IMR-90 (cell line): ENCODE data around the gene RASSF4. TPM values are rescaled to one million over a fixed set of nuclear protein-coding genes. Genes with fewer than 3 reads are reported as not detected.

Experiments used
- ATAC-seq: fragments of 200-7000 bp; cut with Tn5 transposase; 2 replicates; pipeline ENCODE4 v1.9.1; 2020; ENCODE audit warnings: low read depth, mild to moderate bottlenecking, moderate library complexity
- BruUV-seq: library from RNA; stranded (reverse); fragments of 400-500 nt; replicated peaks from 2 replicates; lab custom pipeline; 2021; lab: Mats Ljungman, UMichigan
- CTCF ChIA-PET: fragments of 300-600 bp; formaldehyde crosslinking; extraction: SDS; loops from one replicate; lab custom pipeline; 2021; ENCODE audit warnings: antibody characterized with exemption; lab: Yijun Ruan, JAX
- POLR2A ChIA-PET: fragments of 300-600 bp; sonication (Branson Sonifier 250); formaldehyde crosslinking; loops from one replicate; lab custom pipeline; 2022; ENCODE audit warnings: antibody characterized with exemption; ENCODE audit not compliant: unreplicated experiment; lab: Charles Lee
- DNase-seq: peaks from one replicate; pipeline ENCODE4 v3.0.0; 2013
- H2AFZ ChIP-seq: replicated peaks from 2 replicates; pipeline ENCODE3; 2013; ENCODE audit warnings: low read length, mild to moderate bottlenecking; ENCODE audit not compliant: poor library complexity
- H2AK5ac ChIP-seq: 2 replicates; pipeline ENCODE4 v1.6.1; 2013; ENCODE audit warnings: low read depth, low read length, inconsistent platforms
- H2AK9ac ChIP-seq: replicated peaks from 2 replicates; pipeline ENCODE3; 2013; ENCODE audit warnings: mild to moderate bottlenecking, low read depth, low read length, moderate library complexity; ENCODE audit not compliant: poor library complexity
- H2BK120ac ChIP-seq: 2 replicates; pipeline ENCODE4 v1.6.1; 2013; ENCODE audit warnings: low read depth, low read length, inconsistent platforms
- H2BK15ac ChIP-seq: 3 replicates; pipeline ENCODE4 v1.6.1; 2013; ENCODE audit warnings: low read depth, low read length, inconsistent platforms
- H2BK20ac ChIP-seq: 2 replicates; pipeline ENCODE4 v1.6.1; 2013; ENCODE audit warnings: low read depth, mild to moderate bottlenecking, inconsistent platforms, low read length, moderate library complexity
- H2BK5ac ChIP-seq: 2 replicates; pipeline ENCODE4 v1.6.1; 2013; ENCODE audit warnings: mild to moderate bottlenecking, low read depth, low read length, inconsistent platforms; ENCODE audit not compliant: poor library complexity, severe bottlenecking
- H3K14ac ChIP-seq: replicated peaks from 2 replicates; pipeline ENCODE4 v1.6.1; 2013; ENCODE audit warnings: low read depth, low read length, inconsistent platforms
- H3K18ac ChIP-seq: 2 replicates; pipeline ENCODE4 v1.6.1; 2013; ENCODE audit warnings: low read depth, low read length, control low read depth
- H3K23ac ChIP-seq: 2 replicates; pipeline ENCODE4 v1.6.1; 2013; ENCODE audit warnings: low read depth, low read length, inconsistent platforms
- H3K27ac ChIP-seq: 2 replicates; pipeline ENCODE4 v1.5.1; 2013; ENCODE audit warnings: mild to moderate bottlenecking, control low read depth, low read length; ENCODE audit not compliant: insufficient read depth
- H3K27me3 ChIP-seq: 2 replicates; pipeline ENCODE4 v1.6.1; 2013; ENCODE audit warnings: low read length; ENCODE audit not compliant: control insufficient read depth, insufficient read depth
- H3K36me3 ChIP-seq: 2 replicates; pipeline ENCODE4 v1.6.1; 2013; ENCODE audit warnings: low read length, mixed read lengths; ENCODE audit not compliant: control insufficient read depth, insufficient read depth
- H3K4ac ChIP-seq: 2 replicates; pipeline ENCODE4 v1.6.1; 2013; ENCODE audit warnings: low read depth, low read length, inconsistent platforms
- H3K4me1 ChIP-seq: 2 replicates; pipeline ENCODE4 v1.6.1; 2013; ENCODE audit warnings: low read length, mixed read lengths; ENCODE audit not compliant: control insufficient read depth, insufficient read depth
- H3K4me2 ChIP-seq: 2 replicates; pipeline ENCODE4 v1.6.1; 2013; ENCODE audit warnings: low read depth, mild to moderate bottlenecking, control low read depth, low read length, moderate library complexity
- H3K4me3 ChIP-seq: 2 replicates; pipeline ENCODE4 v1.5.1; 2013; ENCODE audit warnings: low read depth, mild to moderate bottlenecking, control low read depth, low read length, moderate library complexity; ENCODE audit not compliant: insufficient read depth
- H3K56ac ChIP-seq: 2 replicates; pipeline ENCODE4 v1.6.1; 2013; ENCODE audit warnings: low read length, inconsistent platforms; ENCODE audit not compliant: insufficient read depth; ENCODE audit errors: extremely low read depth
- H3K79me1 ChIP-seq, 2 experiments: 2 replicates each; pipeline ENCODE4 v1.6.1; 2013; ENCODE audit warnings: low read length in 2 of 2, inconsistent platforms in 1 of 2, low read depth in 1 of 2
- H3K9ac ChIP-seq: 2 replicates; pipeline ENCODE4 v1.6.1; 2013; ENCODE audit warnings: low read depth, low read length, control low read depth
- H3K9me1 ChIP-seq: 2 replicates; pipeline ENCODE4 v1.6.1; 2013; ENCODE audit warnings: low read length, inconsistent platforms; ENCODE audit not compliant: insufficient read depth
- H3K9me3 ChIP-seq: 2 replicates; pipeline ENCODE4 v1.6.1; 2013; ENCODE audit warnings: low read length; ENCODE audit not compliant: control insufficient read depth, insufficient read depth
- H4K20me1 ChIP-seq: 2 replicates; pipeline ENCODE4 v1.6.1; 2013; ENCODE audit warnings: low read length, inconsistent platforms; ENCODE audit not compliant: insufficient read depth
- H4K5ac ChIP-seq: 2 replicates; pipeline ENCODE4 v1.6.1; 2013; ENCODE audit warnings: mild to moderate bottlenecking, low read depth, low read length, control low read depth
- H4K8ac ChIP-seq, 2 experiments: 2 replicates each; pipeline ENCODE4 v1.6.1; 2013; ENCODE audit warnings: low read depth in 2 of 2, low read length in 2 of 2, control low read depth in 1 of 2, inconsistent platforms in 1 of 2
- H4K91ac ChIP-seq: 2 replicates; pipeline ENCODE4 v1.6.1; 2013; ENCODE audit warnings: low read depth, low read length, inconsistent platforms; ENCODE audit not compliant: insufficient read depth
- BHLHE40 ChIP-seq: fragments of 150-350 bp; IDR thresholded peaks from 2 replicates; pipeline ENCODE4 v1.6.1; 2016; ENCODE audit warnings: mild to moderate bottlenecking, low read depth, low read length
- CEBPB ChIP-seq: IDR thresholded peaks from 2 replicates; pipeline ENCODE4 v1.6.1; 2012; ENCODE audit warnings: low read depth, low read length, improper control_type of control experiment
- CHD1 ChIP-seq: IDR thresholded peaks from 2 replicates; pipeline ENCODE4 v1.6.1; 2012; ENCODE audit warnings: low read depth, low read length, improper control_type of control experiment
- CTCF ChIP-seq: conservative IDR thresholded peaks from 2 replicates; pipeline ENCODE4 v1.5.1; 2012; ENCODE audit warnings: mild to moderate bottlenecking, low read depth, low read length, improper control_type of control experiment
- ELK1 ChIP-seq: fragments of 150-350 bp; IDR thresholded peaks from 2 replicates; pipeline ENCODE4 v1.6.1; 2016; ENCODE audit warnings: low read depth, mild to moderate bottlenecking, low read length, moderate library complexity, borderline replicate concordance
- FOS ChIP-seq: fragments of 150-350 bp; IDR thresholded peaks from 2 replicates; pipeline ENCODE4 v1.6.1; 2016; ENCODE audit warnings: low read depth, low read length
- MAFK ChIP-seq: IDR thresholded peaks from 2 replicates; pipeline ENCODE4 v1.6.1; 2012; ENCODE audit warnings: low read depth, low read length, improper control_type of control experiment
- MAZ ChIP-seq: IDR thresholded peaks from 2 replicates; pipeline ENCODE4 v1.6.1; 2012; ENCODE audit warnings: low read depth, mild to moderate bottlenecking, low read length, improper control_type of control experiment, moderate library complexity, borderline replicate concordance
- MXI1 ChIP-seq: IDR thresholded peaks from 2 replicates; pipeline ENCODE4 v1.6.1; 2012; ENCODE audit warnings: low read depth, mild to moderate bottlenecking, low read length, moderate library complexity, borderline replicate concordance
- NFE2L2 ChIP-seq: fragments of 150-350 bp; IDR thresholded peaks from 2 replicates; pipeline ENCODE4 v1.6.1; 2016; ENCODE audit warnings: low read depth, mild to moderate bottlenecking, low read length
- POLR2A ChIP-seq: IDR thresholded peaks from 2 replicates; pipeline ENCODE4 v1.6.1; 2012; ENCODE audit warnings: mild to moderate bottlenecking, low read depth, low read length
- RAD21 ChIP-seq: IDR thresholded peaks from 2 replicates; pipeline ENCODE4 v1.6.1; 2012; ENCODE audit warnings: low read length, improper control_type of control experiment
- RCOR1 ChIP-seq: IDR thresholded peaks from 2 replicates; pipeline ENCODE4 v1.6.1; 2012; ENCODE audit warnings: mild to moderate bottlenecking, low read length, improper control_type of control experiment; ENCODE audit not compliant: insufficient replicate concordance
- RFX5 ChIP-seq: IDR thresholded peaks from 2 replicates; pipeline ENCODE4 v1.8.0; 2012; ENCODE audit warnings: low read depth, mild to moderate bottlenecking, low read length, moderate library complexity
- SMC3 ChIP-seq: fragments of 150-350 bp; IDR thresholded peaks from 2 replicates; pipeline ENCODE4 v1.6.1; 2016; ENCODE audit warnings: low read depth, mild to moderate bottlenecking, antibody characterized with exemption, low read length, moderate library complexity
- USF2 ChIP-seq: fragments of 150-350 bp; IDR thresholded peaks from 2 replicates; pipeline ENCODE4 v1.6.1; 2017; ENCODE audit warnings: mild to moderate bottlenecking, antibody characterized with exemption, low read length, low read depth
- dilution Hi-C: fragments of 300-500 bp; cut with HindIII; formaldehyde crosslinking; loops from one replicate; pipeline ENCODE4 v1.14.3; 2018; ENCODE audit warnings: low sequenced_read_pairs; ENCODE audit not compliant: unreplicated experiment
- in situ Hi-C: fragments of 300-500 bp; cut with MboI; formaldehyde crosslinking; loops from 3 replicates; pipeline ENCODE4 v1.14.3; 2019; ENCODE audit warnings: low sequenced_read_pairs, inconsistent platforms, mixed read lengths
- intact Hi-C: fragments of 100-400 bp; cut with micrococcal nuclease; formaldehyde crosslinking; loops from 2 replicates; pipeline ENCODE4 v1.10.0; 2022
- polyA plus RNA-seq, 3 experiments: library from polyadenylated mRNA; depleted of rRNA; stranded (reverse); fragments of >200 nt; gene quantifications; 2 replicates each; pipeline ENCODE4 v1.2.3, GENCODE V29; 2012; ENCODE audit warnings: low replicate concordance in 1 of 3
- total RNA-seq: library from RNA; depleted of rRNA; stranded (reverse); fragments of >200 nt; gene quantifications from 2 replicates; pipeline ENCODE4 v1.2.3, GENCODE V29; 2012

Gene RASSF4
- total and polyA plus RNA-seq, 2 of the 4 experiments (the other 2 are of a cell fraction): 5.9 to 8.6 TPM

GRCh38 chr10:44928462-44928861, 31.1 kb upstream of the RASSF4 start:
- Histone ChIP-seq H3K23ac (no peak overlapping the region), H3K27ac (no peak overlapping the region), H3K9me3 (no peaks in the 10 kb centered on the region), H3K4me2 (no peak overlapping the region), H2BK5ac (no peak overlapping the region), H3K9ac (no peak overlapping the region), H3K56ac (no peak overlapping the region), H2BK120ac (no peak overlapping the region), H4K91ac (no peak overlapping the region), H4K5ac (no peak overlapping the region), H4K20me1 (no peaks in the 10 kb centered on the region), H3K9me1 (no peaks in the 10 kb centered on the region; the same call in 1 of the 2 replicates), H2AFZ (no peak overlapping the region), H2AK9ac (no peak overlapping the region), H3K4me3 (no peak overlapping the region), H3K4ac (no peak overlapping the region), H2AK5ac (no peak overlapping the region), H3K18ac (no peak overlapping the region), H3K79me1 (no peaks in the 10 kb centered on the region), H3K14ac (no peak overlapping the region), H2BK20ac (no peak overlapping the region), H4K8ac (no peak overlapping the region), H2BK15ac (no peak overlapping the region), H3K36me3 (no peaks in the 10 kb centered on the region), H3K27me3 (peaks cover 16% of the 10 kb centered on the region), H3K4me1 (peaks cover 3% of the 10 kb centered on the region; the same call in 1 of the 2 replicates)
- POLR2A ChIA-PET: no interaction called here
- CTCF ChIA-PET: no interaction called here
- dilution Hi-C loops (no loop called here), in situ Hi-C loops (no loop called here), intact Hi-C loops (no loop called here)
- no TSS peak for BruUV-seq
- no peak for ATAC-seq
- TF ChIP-seq USF2: no peak
- TF ChIP-seq MXI1: no peak
- no peak for TF ChIP-seq RCOR1
- TF ChIP-seq MAZ: no peak
- no peak for TF ChIP-seq CHD1
- no peak for TF ChIP-seq RFX5
- TF ChIP-seq NFE2L2: no peak
- TF ChIP-seq BHLHE40: no peak
- no peak for TF ChIP-seq SMC3
- no peak for TF ChIP-seq FOS
- no peak for TF ChIP-seq CEBPB
- no peak for TF ChIP-seq RAD21
- no peak for TF ChIP-seq CTCF
- no peak for TF ChIP-seq ELK1
- TF ChIP-seq POLR2A: no peak
- no peak for TF ChIP-seq MAFK
- no peak for DNase-seq
